OCI-LY3 (cell line): ENCODE data around the gene SNX21.

ENCODE experiments used
- H2AFZ ChIP-seq: fragments of 200-600, 300-600 bp; shearing (Covaris generic); 2 replicates; pipeline ENCODE4 v1.6.0; 2014; ENCODE audit warnings: antibody characterized with exemption, low read depth, low read length
- H3K27ac ChIP-seq: fragments of 200-600, 300-600 bp; sonication (generic); 2 replicates; pipeline ENCODE4 v1.5.1; 2014; ENCODE audit warnings: mild to moderate bottlenecking, low read length, moderate library complexity, mixed read lengths
- H3K27me3 ChIP-seq: fragments of 200-600, 300-600 bp; sonication (generic); 2 replicates; pipeline ENCODE4 v1.6.1; 2014; ENCODE audit warnings: low read depth, low read length, mixed read lengths
- H3K36me3 ChIP-seq: fragments of 200-600, 300-600 bp; sonication (generic); replicated peaks from 2 replicates; pipeline ENCODE3; 2014; ENCODE audit warnings: low read depth, low read length, mixed read lengths
- H3K4me1 ChIP-seq: fragments of 300-600, 200-600 bp; sonication (generic); 2 replicates; pipeline ENCODE4 v1.6.1; 2014; ENCODE audit warnings: low read length, mixed read lengths
- H3K4me2 ChIP-seq: fragments of 200-600, 300-600 bp; sonication (generic); 2 replicates; pipeline ENCODE4 v1.6.1; 2014; ENCODE audit warnings: low read length, mixed read lengths
- H3K4me3 ChIP-seq: fragments of 300-600, 200-600 bp; sonication (generic); 2 replicates; pipeline ENCODE4 v1.5.1; 2014; ENCODE audit warnings: antibody characterized with exemption, mild to moderate bottlenecking, low read length, moderate library complexity
- H3K79me2 ChIP-seq: fragments of 300-600, 200-600 bp; shearing (Covaris generic); 2 replicates; pipeline ENCODE4 v1.6.1; 2014; ENCODE audit warnings: mild to moderate bottlenecking, low read length, mixed read lengths
- H3K9ac ChIP-seq: fragments of 300-600, 200-600 bp; shearing (Covaris generic); 2 replicates; pipeline ENCODE4 v1.6.0; 2014; ENCODE audit warnings: mild to moderate bottlenecking, low read length, moderate library complexity
- H3K9me3 ChIP-seq: fragments of 200-600, 300-600 bp; shearing (Covaris generic); 2 replicates; pipeline ENCODE4 v1.6.1; 2014; ENCODE audit warnings: low read length, mixed read lengths; ENCODE audit not compliant: insufficient read depth
- H4K20me1 ChIP-seq: fragments of 200-600, 300-600 bp; sonication (generic); 2 replicates; pipeline ENCODE4 v1.6.1; 2016; ENCODE audit warnings: low read length, mixed read lengths; ENCODE audit not compliant: insufficient read depth
- EZH2phosphoT487 ChIP-seq: fragments of 200-600 bp; shearing (Covaris generic); IDR thresholded peaks from 2 replicates; pipeline ENCODE4 v1.6.1; 2018; ENCODE audit warnings: antibody characterized with exemption, mixed run types, low read depth
- TF ChIP-seq, protein P1 (sequence below): fragments of 200-600, 300-600 bp; sonication (generic); IDR thresholded peaks from 2 replicates; pipeline ENCODE4 v1.5.1; 2014; ENCODE audit warnings: antibody characterized with exemption, low read length, low read depth

The SNX21 gene

GRCh38 chr20:45842169-45842812 lies 8.7 kb downstream of the SNX21 start:
- Histone ChIP-seq H3K36me3 (peaks cover 18% of the 10 kb centered on the region), H3K4me3 (peak overlapping the region; percentile 7; the same call in 1 of the 2 replicates), H4K20me1 (no peaks in the 10 kb centered on the region), H3K9ac (peak overlapping the region; percentile 20; the same call in 1 of the 2 replicates), H3K27ac (peak overlapping the region; percentile 34; the same call in 1 of the 2 replicates), H3K4me2 (peak overlapping the region; percentile 50), H3K4me1 (peaks cover 21% of the 10 kb centered on the region), H3K79me2 (no peaks in the 10 kb centered on the region), H3K9me3 (no peaks in the 10 kb centered on the region), H3K27me3 (no peaks in the 10 kb centered on the region), H2AFZ (no peak overlapping the region)
- no peak for TF ChIP-seq EZH2phosphoT487
- TF ChIP-seq, protein P1, sequence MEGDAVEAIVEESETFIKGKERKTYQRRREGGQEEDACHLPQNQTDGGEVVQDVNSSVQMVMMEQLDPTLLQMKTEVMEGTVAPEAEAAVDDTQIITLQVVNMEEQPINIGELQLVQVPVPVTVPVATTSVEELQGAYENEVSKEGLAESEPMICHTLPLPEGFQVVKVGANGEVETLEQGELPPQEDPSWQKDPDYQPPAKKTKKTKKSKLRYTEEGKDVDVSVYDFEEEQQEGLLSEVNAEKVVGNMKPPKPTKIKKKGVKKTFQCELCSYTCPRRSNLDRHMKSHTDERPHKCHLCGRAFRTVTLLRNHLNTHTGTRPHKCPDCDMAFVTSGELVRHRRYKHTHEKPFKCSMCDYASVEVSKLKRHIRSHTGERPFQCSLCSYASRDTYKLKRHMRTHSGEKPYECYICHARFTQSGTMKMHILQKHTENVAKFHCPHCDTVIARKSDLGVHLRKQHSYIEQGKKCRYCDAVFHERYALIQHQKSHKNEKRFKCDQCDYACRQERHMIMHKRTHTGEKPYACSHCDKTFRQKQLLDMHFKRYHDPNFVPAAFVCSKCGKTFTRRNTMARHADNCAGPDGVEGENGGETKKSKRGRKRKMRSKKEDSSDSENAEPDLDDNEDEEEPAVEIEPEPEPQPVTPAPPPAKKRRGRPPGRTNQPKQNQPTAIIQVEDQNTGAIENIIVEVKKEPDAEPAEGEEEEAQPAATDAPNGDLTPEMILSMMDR: no peak

- no peak overlapping the region for H3K4me3 ChIP-seq
These were observed 9.9 kb downstream of the SNX21 start for GRCh38 chr20:45843506-45843905.

DNA sequence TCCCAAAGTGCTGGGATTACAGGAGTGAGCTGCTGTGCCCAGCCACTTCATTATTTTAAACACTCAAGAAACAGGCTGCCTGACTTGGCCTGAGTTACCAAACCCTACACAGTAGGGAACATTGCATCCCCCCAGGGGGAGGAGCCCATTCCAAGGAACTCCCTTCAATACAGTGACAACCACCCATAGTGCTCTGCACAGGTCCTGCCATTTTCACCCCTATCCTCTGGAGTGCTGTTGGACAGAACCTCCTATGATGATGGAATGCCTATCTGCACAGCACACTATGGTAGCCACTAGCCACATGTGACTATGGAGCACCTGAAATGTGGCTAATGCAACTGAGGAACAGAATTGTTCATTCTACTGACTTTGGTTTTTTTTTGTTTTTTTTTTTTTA lies 11.9 kb downstream of the SNX21 start:
- no peak for TF ChIP-seq EZH2phosphoT487
- TF ChIP-seq, protein P1: no peak
- Histone ChIP-seq H3K27me3 (no peaks in the 10 kb centered on the region), H3K9ac (no peak overlapping the region), H3K4me1 (peaks cover 16% of the 10 kb centered on the region), H3K9me3 (no peaks in the 10 kb centered on the region), H3K36me3 (peaks cover 18% of the 10 kb centered on the region), H3K79me2 (no peaks in the 10 kb centered on the region), H4K20me1 (no peaks in the 10 kb centered on the region), H3K4me2 (no peak overlapping the region), H3K27ac (no peak overlapping the region), H2AFZ (no peak overlapping the region), H3K4me3 (no peak overlapping the region)

More at GRCh38 chr20:45843506-45843905, 9.9 kb downstream of the SNX21 start:
- Histone ChIP-seq H3K9ac (no peak overlapping the region), H3K4me2 (no peak overlapping the region), H3K79me2 (no peaks in the 10 kb centered on the region), H2AFZ (no peak overlapping the region), H3K36me3 (peaks cover 18% of the 10 kb centered on the region), H3K4me1 (peaks cover 21% of the 10 kb centered on the region), H3K27me3 (no peaks in the 10 kb centered on the region), H3K27ac (no peak overlapping the region), H3K9me3 (no peaks in the 10 kb centered on the region), H4K20me1 (no peaks in the 10 kb centered on the region)
- TF ChIP-seq, protein P1: no peak
- TF ChIP-seq EZH2phosphoT487: no peak

GRCh38 chr20:45848421-45848820 lies 14.8 kb downstream of the SNX21 start:
- H2AFZ ChIP-seq: no peak overlapping the region

More at GRCh38 chr20:45848421-45848820, 14.8 kb downstream of the SNX21 start:
- H3K36me3 ChIP-seq: peaks cover 9% of the 10 kb centered on the region
- H3K79me2 ChIP-seq: no peaks in the 10 kb centered on the region
- no peak overlapping the region for H3K9ac ChIP-seq
- H3K4me2 ChIP-seq: no peak overlapping the region
- H3K27ac ChIP-seq: no peak overlapping the region
- no peaks in the 10 kb centered on the region for H3K9me3 ChIP-seq
- H3K27me3 ChIP-seq: no peaks in the 10 kb centered on the region
- TF ChIP-seq EZH2phosphoT487: no peak
- TF ChIP-seq, protein P1: no peak
- no peaks in the 10 kb centered on the region for H3K4me1 ChIP-seq
- no peaks in the 10 kb centered on the region for H4K20me1 ChIP-seq
- no peak overlapping the region for H3K4me3 ChIP-seq
